Ammon's horn (tissue), 1 donor: Measurements from ENCODE around the gene SLC7A1.

Experiments
- DNase-seq: peaks from one replicate; pipeline ENCODE4 v3.0.0-alpha.2; 2016; ENCODE audit warnings: low spot score

Gene SLC7A1

GRCh38 chr13:29561918-29562317 is 33.6 kb downstream of the SLC7A1 start:
- DNase-seq = no peak

- DNase-seq = no peak
Measured at GRCh38 chr13:29556742-29557141, 38.7 kb downstream of the SLC7A1 start.

GRCh38 chr13:29551214-29551613 is 44.3 kb downstream of the SLC7A1 start:
- no peak for DNase-seq

DNA sequence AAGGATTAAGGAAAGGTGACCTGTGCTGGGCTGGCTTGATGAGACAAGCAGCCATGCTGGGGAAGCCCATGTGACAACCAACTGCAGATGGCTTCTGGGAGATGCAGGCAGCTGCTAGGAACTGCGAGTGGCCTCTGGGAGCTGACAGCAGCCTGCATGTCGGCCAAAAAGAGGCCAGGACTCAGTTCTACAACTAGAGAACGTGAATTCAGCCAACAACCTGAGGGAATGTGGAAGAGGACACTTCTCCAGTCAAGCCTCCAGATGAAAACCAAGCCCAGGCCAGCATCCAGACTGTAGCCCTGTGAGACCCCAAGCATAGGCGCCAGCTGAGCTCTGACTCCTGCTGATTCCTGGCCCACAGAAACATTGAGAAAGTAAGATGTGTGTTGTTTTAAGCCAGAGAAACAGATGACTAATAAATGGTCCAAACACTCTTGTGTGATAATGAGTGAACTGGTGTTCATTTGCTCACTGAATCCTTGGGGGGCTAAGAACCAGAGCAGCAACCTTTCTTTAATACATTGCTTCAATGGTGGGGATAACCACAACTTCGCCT is 45.0 kb downstream of the SLC7A1 start:
- DNase-seq = no peak

DNA sequence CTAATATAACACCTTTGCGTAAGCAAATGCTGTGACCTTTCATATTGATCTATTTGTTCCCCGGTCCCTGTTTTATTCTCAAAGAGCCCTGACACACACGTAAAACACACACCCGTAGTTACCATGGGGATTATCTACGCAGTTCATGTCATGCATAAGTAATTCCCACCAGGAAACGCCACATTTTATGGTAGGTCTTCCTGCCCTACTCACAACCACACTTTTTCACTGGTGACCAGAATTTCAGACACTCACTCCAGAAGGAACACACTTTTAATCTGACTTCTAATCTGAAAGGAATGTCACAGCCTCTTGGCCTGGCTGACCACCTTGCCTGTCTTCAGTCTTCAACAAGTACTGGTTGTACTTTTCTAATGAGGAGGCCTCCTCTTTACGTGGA is 46.8 kb downstream of the SLC7A1 start:
- DNase-seq = no peak

DNA sequence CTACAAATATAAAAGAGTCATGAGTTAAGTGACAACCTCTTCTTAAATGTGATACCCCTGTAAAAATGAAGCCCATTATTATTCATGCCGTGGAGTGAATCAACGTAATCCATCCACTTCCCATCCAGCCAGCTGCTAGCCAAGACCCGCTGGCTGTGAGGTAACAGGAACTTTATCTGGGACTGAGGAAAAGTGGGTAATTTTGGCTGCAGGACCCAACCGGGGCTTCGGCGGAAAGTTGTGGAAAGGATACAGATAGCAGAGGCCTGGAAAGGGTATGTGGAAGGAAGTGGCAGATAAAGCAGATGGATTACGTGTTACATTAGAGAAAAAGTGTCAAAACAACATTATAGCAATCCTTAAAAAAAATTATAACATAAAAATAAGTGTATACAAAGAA is 48.3 kb downstream of the SLC7A1 start:
- no peak for DNase-seq

DNA sequence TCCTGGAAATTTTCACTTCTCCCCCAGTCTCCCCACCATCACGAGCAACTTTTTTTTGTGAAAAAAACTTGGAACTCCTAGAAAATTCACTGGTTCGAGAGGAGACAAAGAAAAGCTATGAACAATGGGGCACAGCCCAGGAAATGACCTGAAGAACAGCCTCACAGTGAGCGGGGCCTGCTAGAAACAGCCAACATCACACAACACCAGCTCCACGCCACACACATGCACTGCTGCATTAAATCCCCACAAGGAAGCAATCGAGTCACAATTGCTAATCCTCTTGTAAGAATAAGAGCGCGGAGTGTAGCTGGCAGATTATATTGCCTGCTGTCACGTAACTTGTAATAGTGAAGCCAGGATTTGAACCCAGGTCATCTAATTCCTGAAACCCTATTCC is 48.8 kb downstream of the SLC7A1 start:
- DNase-seq = no peak

DNA sequence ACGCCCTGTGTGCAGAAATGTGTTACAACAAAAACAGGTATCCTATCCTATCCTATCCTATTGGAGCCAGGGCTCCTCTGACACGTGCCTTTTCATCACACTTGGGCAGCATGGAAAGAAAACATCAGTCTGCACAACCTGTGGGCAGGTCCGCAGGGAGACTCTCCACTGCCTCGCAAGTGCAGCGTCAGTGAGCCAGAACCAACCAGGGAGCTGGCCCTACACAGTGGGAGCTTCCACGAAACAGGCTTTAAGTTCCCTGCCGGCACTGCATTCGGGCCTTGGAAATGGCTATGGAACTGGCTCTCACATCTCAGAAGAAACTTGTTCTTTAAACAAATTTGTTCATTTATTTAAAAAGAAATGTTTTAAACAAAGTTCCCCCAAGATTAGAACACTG is 49.5 kb downstream of the SLC7A1 start:
- DNase-seq = no peak

GRCh38 chr13:29543230-29544215 is 52.0 kb downstream of the SLC7A1 start:
- DNase-seq = no peak

DNA sequence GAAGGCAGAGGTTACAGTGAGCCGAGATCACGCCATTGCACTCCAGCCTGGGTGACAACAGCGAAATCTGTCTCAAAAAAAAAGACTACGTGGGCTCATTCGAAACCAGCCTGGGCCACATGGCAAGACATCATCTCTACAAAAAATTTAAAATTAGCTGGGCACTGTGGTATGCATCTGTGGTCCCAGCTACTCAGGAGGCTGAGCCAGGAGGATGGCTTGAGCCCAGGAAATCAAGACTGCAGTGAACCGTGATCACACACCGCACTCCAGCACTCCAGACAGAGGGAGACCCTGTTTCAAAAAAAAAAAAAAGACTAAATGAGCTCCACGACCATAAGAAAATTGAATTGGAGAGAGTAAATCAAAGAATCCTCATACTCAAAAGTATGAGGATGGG is 53.1 kb downstream of the SLC7A1 start:
- DNase-seq = no peak

DNA sequence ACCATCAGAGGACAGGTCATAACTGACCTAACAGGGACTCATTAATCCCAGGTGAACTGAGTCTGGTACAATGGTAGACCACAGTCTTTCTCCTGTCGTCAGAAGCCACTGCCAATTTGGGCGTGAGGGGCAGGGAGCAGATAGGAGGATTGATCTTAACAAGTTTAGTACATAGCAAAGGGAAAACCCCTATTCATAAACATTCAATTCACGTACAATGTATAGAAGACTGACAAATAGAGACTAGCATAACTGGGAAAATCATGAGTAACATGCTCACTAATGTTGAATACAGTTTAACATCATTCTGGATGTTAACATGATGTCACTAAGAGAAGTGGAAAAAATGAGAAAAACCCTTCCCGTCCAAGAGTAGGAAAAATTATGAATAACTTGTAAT is 54.1 kb downstream of the SLC7A1 start:
- DNase-seq = no peak

GRCh38 chr13:29540799-29541198 is 54.7 kb downstream of the SLC7A1 start:
- no peak for DNase-seq

DNA sequence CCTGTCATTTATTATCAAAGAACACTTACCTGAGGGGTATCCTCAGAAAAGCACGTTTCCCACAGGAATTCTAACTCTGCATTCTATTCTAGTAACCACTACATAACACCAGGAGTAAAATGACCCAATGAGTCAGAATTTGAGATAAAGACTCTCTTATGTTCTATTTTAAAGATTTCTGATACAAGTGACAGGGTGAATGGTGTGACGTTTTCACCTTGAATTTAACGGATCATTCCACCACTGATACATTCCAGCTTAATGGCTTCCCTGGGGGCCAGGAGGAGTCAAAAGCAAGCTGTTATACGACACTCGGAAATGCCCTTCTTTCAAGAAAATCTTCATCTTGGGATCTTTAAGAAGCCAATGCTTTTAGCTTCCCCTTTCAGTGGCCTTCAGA is 55.2 kb downstream of the SLC7A1 start:
- DNase-seq = no peak

- DNase-seq = no peak
Measured at GRCh38 chr13:29539856-29540255, 55.6 kb downstream of the SLC7A1 start.

- no peak for DNase-seq
Measured at GRCh38 chr13:29538652-29539040, 56.8 kb downstream of the SLC7A1 start.

DNA sequence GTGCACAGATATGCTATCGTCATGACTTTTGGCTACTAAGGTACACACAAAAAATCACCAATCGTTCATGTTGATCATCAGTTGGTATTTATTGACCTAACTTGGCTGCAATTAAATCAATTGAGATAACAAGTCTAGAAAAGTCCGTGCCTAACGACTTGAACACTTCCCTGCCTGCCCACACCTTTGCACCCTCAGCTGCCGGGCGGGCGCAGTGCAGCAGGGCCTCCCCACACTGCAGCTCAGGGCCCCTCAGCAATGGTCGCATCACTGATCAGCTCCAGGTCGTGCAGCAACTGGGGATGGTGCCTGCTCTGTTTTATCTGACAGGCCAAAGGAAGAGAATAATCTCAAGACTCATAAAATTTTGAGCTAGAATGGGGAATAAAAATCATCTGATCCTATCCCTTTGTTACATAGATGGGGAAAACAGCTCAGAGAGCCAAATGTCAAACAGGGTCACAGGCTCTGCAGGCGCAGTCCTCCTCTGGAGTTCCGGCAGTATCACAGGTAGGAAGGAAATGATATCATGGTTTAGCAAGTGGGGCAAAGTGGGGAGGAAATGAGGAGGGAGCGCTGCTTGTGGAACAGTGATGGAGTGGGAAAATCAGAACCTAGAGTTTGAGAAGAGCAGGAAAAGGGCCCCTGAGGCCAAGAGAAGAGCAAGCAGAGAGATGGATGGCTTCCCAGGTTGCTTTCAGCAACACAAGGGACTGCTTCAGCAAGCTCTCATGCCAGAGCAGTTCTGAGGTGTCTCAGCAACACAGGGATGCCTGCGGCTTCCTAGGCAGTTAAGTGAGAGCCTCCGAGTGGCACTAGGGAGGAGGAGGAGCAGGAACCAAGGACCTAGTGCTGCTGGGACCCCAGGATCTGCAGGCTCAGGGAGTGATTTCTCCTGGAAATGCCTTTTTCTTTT is 57.5 kb downstream of the SLC7A1 start:
- DNase-seq = peak; percentile 16

DNA sequence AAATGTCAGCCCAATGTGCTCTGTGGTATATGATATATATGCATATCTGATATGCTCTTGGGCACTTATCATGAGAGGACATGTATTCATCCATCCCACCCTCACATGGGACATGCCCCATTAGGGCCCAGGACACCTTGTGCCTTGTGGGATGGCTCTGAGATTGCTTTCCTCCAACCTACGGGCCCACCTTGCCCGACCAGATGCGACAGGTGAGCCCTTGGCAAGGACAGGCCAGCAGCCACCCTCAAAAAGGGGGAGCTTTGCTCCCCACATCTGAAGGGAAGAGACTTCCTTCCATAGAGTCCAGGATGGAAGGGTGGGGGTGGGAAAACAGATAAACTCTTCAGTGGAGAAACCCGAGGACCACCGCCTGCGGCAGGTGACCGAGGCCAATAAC is 58.6 kb downstream of the SLC7A1 start:
- no peak for DNase-seq

- no peak for DNase-seq
Measured at GRCh38 chr13:29535663-29536655, 59.5 kb downstream of the SLC7A1 start.

DNA sequence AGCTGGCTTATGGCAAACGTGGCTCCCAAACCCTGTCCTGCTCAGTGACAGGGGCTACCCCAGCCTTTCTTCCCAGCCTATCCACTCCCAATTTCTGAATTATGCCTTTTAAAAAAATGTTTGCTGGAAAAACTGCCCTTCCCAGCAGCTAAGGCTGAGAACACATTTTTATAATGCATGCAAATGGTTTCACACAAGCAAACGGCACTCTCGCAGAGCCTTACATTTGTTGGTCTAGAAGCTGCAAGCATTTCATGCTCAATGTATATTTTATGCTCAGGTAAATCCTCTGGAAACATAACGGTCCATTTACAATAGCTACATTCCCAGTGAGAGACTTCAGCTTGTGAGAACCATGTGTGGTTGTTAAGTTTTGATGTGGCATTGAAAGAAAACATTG is 61.4 kb downstream of the SLC7A1 start:
- DNase-seq = no peak

DNA sequence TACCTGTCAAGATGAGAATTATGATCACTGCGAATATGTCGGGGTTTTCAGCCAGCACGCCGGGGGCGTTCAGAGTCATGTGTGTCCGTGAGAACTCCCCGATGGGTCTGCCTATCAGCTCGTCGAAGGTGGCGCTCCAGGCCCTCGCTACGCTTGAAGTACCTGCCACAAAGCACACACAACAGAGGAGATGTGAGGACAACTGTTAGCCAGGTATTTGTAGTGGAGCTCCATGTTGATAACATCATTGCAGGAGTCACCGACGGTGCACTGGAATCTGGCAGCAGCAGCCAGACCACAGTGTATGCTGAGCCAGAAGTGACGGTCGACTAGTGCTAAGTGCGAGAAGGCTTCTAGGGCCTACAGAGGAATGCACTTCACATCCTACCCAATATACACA is 62.7 kb downstream of the SLC7A1 start:
- no peak for DNase-seq

GRCh38 chr13:29532116-29532515 is 63.4 kb downstream of the SLC7A1 start:
- no peak for DNase-seq
